NCI-H226 (cell line): Measurements from ENCODE around the gene GRIK5.
"Not testable (repeated sequence)": the region's sequence is repeated elsewhere in the genome, so short reads cannot be mapped to it uniquely, and the experiment has no call there.

ENCODE experiments used
- DNase-seq: peaks from one replicate; pipeline ENCODE4 v3.0.0-alpha.2; 2015

GRIK5 gene

GRCh38 chr19:42045575-42045974 is 24.4 kb downstream of the GRIK5 start:
- no peak for DNase-seq

DNA sequence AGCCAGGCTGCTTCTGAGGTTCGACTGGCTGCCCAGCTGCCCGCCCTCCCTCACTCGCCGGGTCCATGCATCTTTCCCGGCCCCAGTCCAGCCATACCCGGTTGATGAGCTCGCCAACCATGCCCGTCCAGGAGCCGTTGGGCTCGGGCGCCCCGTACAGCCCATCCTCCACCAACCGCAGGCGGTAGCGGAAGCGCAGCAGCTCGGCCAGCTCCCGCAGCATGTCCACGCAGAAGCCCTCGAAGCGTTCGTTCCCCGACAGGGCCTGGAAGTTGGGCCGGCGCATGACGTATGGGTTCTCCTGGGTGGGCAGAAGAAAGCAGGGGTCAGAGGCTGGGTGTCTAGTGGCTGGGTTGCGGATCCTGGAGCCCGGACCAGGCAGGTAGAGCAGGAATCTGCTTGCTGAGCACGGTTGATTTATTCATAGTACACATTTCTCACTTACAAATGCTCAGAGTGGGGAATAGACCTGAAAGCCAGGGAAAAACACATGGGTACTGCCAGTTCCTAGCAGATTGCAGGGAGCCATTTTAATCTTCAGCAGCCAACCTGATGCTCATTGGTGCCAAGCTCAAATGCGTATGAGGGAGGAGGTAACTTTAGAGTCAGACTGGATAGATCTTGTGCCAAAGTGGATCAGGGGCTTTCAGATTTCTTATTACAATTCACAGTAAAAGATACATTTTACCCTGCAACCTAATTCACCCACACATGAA is 27.4 kb downstream of the GRIK5 start:
- DNase-seq, result no peak

DNA sequence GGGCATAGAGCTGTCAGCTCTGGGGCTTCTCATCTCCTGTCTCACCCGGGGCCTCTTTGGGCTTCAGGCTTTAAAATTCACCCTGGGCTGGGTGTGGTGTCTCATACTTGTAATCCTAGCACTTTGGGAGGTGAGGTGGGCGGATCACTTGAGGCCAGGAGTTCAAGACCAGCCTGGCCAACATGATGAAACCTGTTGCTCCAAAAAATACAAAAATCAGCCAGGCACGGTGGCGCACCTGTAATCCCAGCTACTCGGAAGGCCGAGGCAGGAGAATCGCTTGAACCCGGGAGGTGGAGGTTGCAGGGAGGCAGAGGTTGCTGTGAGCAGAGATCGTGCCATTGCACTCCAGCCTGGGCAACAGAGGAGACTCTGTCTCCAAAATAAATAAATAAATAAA is 29.5 kb downstream of the GRIK5 start:
- not testable (repeated sequence) for DNase-seq

DNA sequence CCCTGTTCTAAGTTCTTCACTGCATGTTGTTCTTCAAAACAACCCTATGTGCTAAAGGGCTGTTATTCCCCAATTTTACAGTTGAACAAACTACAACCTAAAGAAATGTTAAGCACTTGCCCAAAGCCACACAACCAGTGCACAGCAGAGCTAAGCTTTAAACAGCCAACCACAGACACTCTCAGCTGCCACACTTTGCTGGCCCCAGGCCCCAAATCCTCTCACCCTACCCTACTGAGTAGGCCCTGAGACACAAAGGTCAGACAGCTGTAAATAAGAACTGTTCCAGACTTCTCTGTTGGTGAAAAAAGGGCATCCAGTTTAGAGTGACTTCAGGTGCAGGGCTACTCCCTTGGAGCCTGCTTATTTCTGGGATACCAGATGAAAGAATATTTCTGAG is 30.0 kb downstream of the GRIK5 start:
- DNase-seq, result no peak

DNA sequence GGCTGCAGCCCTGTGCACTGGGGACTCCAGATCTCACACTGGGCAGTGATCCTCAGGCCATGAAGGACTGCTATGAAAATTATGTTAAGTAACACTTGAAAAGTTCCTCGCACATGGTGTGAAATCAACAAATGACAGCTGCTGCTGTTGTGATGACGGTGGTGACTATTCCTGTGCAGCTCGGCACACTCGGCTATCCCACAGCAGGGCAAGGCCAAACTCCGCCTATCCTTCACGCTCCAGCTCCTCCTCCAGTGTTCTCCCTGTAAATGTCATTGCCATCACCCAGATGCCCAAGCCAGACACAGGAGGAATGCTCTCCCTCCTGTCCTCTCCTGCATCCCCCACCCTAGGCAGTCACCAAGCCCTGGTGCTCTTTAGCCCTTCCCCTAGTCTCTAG is 31.3 kb downstream of the GRIK5 start:
- DNase-seq, result no peak

GRCh38 chr19:42037649-42038048 is 32.4 kb downstream of the GRIK5 start:
- DNase-seq, result no peak

DNA sequence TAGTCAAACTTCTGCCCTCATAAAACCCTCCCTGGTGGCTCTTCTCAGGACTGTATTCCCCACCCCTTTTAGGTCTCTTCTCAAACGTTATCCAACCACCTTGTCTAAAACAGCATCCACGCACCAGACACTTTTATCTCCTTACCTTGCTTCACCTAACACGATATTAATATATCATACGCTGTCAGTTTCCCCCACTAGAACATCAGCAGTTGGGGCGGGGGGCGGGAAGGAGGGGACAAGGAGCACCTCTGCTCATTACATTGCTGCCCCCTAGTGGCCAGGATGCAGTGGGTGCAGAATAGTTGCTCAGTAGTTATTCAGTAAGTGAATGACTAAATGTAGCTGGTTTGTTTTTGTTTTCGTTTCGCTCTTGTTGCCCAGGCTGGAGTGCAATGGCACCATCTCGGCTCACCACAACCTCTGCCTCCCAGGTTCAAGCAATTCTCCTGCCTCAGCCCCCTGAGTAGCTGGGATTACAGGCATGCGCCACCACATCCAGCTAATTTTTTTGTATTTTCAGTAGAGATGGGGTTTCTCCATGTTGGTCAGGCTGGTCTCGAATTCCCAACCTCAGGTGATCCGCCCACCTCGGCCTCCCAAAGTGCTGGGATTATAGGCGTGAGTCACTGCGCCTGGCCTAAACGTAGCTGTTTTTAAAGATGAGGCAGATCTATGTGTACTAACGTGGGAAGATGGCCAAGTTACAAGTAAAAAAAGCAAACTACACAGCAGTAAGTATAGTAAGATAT is 35.2 kb downstream of the GRIK5 start:
- peak; percentile 66 for DNase-seq

- DNase-seq, result no peak
Observed at GRCh38 chr19:42033413-42033812, 36.6 kb downstream of the GRIK5 start.

DNA sequence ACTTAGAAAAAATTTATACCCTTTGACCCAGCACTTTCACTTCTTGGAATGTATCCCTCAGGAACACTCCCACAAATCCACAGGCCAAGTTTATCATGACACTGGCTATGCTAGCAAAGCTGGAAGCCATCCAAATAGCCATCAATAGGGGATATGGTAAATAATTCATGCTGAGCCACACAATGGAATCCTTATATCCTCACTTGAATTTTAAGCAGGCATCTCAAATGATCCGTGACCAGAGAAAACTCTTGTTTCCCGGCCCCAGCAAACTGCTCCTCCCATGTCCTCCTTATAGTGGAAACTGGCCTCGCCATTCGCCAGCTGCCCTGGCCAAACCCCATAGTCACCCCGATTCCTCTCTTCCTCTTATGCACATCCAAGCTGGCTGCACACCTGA is 37.6 kb downstream of the GRIK5 start:
- no peak for DNase-seq

DNA sequence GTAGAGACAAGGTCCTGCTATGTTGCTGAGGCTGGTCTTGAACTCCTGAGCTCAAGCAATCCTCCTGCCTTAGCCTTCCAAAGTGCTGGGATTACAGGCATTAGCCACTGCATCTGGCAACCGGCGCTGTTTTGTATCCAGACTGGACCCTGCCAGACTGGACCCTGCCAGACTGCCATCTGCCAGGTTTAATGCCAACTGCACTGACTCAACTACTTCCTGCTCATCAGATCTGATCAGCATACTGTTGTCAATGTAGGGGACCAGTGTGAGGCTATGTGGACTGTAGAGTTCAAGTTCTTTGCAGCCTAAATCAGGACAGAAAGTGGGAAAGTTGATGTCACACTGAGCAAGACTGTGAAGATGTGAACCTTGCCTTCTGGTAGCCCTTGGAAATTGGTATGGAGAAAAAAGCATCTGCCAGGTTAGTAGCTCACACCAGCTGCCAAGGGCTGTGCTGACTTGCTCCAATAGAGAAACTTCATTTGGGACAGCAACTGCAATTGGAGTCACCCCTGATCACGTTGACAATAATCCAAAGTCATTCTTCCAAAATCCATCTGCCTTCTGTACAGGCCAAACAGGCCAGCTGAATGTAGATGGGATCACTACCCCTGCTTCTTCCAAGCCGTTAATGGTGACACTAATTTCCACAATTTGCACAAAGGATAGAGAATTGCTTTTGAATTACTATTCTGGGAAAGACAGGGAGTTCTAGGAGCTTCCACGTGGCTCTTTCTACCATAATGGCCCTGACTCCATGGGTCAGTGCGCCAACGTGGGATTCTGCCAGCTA is 39.2 kb downstream of the GRIK5 start:
- DNase-seq, result no peak

GRCh38 chr19:42028304-42029216 is 41.4 kb downstream of the GRIK5 start:
- DNase-seq, result no peak

DNA sequence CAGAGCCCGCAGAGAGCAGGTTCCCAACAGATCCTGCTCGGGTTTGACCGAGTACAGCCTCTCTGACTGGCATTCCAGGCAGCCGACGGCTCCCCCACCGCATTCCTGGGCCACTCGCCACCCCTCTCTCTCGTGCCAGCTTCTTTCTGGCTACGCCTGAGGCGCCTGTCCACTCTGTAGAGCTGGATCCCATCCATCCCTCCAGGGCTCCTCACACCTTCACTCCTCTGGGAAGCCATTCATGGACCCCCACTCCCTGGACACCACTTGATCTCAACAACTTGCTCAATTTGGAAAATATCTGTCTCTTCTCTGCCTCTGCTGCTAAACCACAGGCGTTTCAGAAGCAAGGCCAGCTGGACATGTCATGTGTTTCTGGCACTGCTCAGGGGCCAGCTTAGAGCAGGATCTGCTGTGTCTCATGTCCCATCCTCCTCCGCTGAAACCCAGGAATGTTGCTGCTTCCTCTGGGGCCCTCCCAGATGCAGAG is 45.3 kb downstream of the GRIK5 start:
- peak; percentile 88 for DNase-seq

DNA sequence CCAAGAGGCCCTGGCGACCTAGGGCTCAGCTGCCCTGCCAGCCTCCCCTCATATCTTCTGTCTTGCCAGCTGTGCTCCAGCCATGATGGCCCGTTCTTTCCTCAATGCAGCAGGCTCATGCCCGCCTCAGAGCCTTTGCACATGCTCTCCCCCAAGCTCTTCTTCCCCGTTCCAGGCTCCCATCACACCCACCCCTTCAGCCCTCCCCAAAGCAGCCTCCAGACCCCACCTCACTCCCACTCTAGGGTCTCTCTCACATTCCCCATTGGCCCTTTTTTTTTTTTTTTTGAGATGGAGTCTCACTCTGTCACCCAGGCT is 46.1 kb downstream of the GRIK5 start:
- DNase-seq, result no peak

- no peak for DNase-seq
Observed at GRCh38 chr19:42023121-42023942, 46.7 kb downstream of the GRIK5 start.

- DNase-seq, result no peak
Observed at GRCh38 chr19:42022616-42023015, 47.4 kb downstream of the GRIK5 start.

DNA sequence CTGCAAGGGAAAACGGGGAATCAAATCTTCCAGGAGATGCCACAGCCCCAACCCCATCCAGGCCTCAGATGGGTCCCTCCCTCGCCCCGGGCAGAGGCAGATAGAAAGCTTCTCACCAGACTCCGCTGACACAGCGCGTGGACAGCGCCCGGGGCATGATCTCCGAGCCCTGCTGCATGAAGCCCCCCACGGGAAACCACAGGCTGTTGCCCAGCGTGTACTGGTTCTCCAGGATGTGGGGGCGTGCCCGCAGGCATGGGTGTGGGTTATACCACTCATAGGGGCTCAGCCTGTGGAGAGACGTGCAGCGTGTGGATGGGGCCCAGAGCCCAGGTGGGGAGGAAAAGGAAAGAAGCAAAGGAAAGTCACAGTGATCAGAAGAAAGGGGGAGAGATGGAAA is 48.8 kb downstream of the GRIK5 start:
- DNase-seq, result no peak

GRCh38 chr19:42018503-42019193 is 51.4 kb downstream of the GRIK5 start:
- peak; percentile 27 for DNase-seq

GRCh38 chr19:42017040-42017439 is 53.0 kb downstream of the GRIK5 start:
- DNase-seq, result no peak

GRCh38 chr19:42012747-42013146 is 57.3 kb downstream of the GRIK5 start:
- DNase-seq, result not testable (repeated sequence)

- peak; percentile 42 for DNase-seq
Observed at GRCh38 chr19:42010245-42011126, 59.5 kb downstream of the GRIK5 start.
